T-helper 1 cell (primary cell): ENCODE measurements around the gene DYNLT4.
"Not testable (repeated sequence)": the region's sequence is repeated elsewhere in the genome, so short reads cannot be mapped to it uniquely, and the experiment has no call there.

ENCODE experiments used
- DNase-seq, 5 donors: peaks; one replicate each; pipeline ENCODE4 v3.0.0-alpha.2; 2012 to 2020
- total RNA-seq, 4 donors: gene quantifications; one replicate each; lab custom pipeline; 2026; lab: John Stamatoyannopoulos, UW

Gene DYNLT4
- 19.4 to 32.1 (median 21.6) reads per million in 4 donors for total RNA-seq

GRCh38 chr1:44806704-44807363, at the start of gene DYNLT4:
DYNLT4 (minus strand) TSS chr1:44807351; CDS start chr1:44806668, 683 bp downstream.
- no peak for DNase-seq

- no peak for DNase-seq
Measured at GRCh38 chr1:44855742-44856141, 48.6 kb upstream of the DYNLT4 start.

- DNase-seq: no peak
Measured at GRCh38 chr1:44854970-44855369, 47.8 kb upstream of the DYNLT4 start.

GRCh38 chr1:44853201-44853600, 46.0 kb upstream of the DYNLT4 start:
- no peak for DNase-seq

GRCh38 chr1:44851308-44851707, 44.2 kb upstream of the DYNLT4 start:
- no peak for DNase-seq

GRCh38 chr1:44849575-44850132, 42.5 kb upstream of the DYNLT4 start:
- no peak for DNase-seq

GRCh38 chr1:44848456-44849181, 41.5 kb upstream of the DYNLT4 start:
- DNase-seq: no peak

- DNase-seq: no peak
Measured at GRCh38 chr1:44847845-44848244, 40.7 kb upstream of the DYNLT4 start.

GRCh38 chr1:44846985-44847384, 39.8 kb upstream of the DYNLT4 start:
- DNase-seq: no peak

- no peak for DNase-seq
Measured at GRCh38 chr1:44842862-44843655, 35.9 kb upstream of the DYNLT4 start, which contains the start of gene PTCH2. PTCH2 (minus strand) TSS chr1:44843253; CDS start chr1:44842932, 321 bp downstream.

- DNase-seq: no peak
Measured at GRCh38 chr1:44842486-44842861, 35.3 kb upstream of the DYNLT4 start.

GRCh38 chr1:44839576-44839975, 32.4 kb upstream of the DYNLT4 start:
- no peak for DNase-seq

GRCh38 chr1:44838294-44838693, 31.1 kb upstream of the DYNLT4 start:
- not testable (repeated sequence) for DNase-seq

GRCh38 chr1:44835738-44836675, 28.9 kb upstream of the DYNLT4 start:
- peak; percentile 48 to 83 (median 69) for DNase-seq

- DNase-seq: no peak
Measured at GRCh38 chr1:44834328-44834727, 27.2 kb upstream of the DYNLT4 start.

GRCh38 chr1:44832056-44832705, 25.0 kb upstream of the DYNLT4 start:
- DNase-seq: no peak

- no peak for DNase-seq
Measured at GRCh38 chr1:44831516-44831915, 24.4 kb upstream of the DYNLT4 start.

GRCh38 chr1:44830900-44831304, 23.8 kb upstream of the DYNLT4 start:
- DNase-seq: no peak

GRCh38 chr1:44829506-44830384, 22.6 kb upstream of the DYNLT4 start:
- DNase-seq: no peak

GRCh38 chr1:44828841-44829440, 21.8 kb upstream of the DYNLT4 start:
- no peak for DNase-seq
